GM21723 (cell line): ENCODE data around the gene RAPGEF4.
"Not testable (repeated sequence)": the region's sequence is repeated elsewhere in the genome, so short reads cannot be mapped to it uniquely, and the experiment has no call there.

Source experiments
- ATAC-seq: cut with Tn5 transposase; IDR thresholded peaks from one replicate; pipeline ENCODE4 v1.9.1; 2021; ENCODE audit warnings: mild to moderate bottlenecking, moderate library complexity; ENCODE audit not compliant: unreplicated experiment

RAPGEF4 gene

DNA sequence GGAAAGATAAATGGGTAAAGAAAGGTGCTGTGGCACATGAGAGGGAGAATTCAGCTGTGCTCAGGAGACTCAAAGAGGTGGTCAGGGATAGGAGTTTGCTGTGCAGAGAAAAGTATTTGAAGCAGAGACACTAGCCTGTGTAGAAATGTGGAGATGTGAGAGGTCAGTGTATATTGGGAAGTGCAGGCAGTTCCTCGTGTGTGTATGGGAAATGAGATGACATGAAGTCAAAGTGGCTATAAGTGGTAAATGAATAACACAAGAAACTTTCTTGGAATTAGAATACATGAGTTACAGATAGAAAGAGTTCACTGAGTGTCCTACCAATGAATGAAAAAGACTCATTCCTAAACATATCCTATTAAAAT, 351.6 kb downstream of the RAPGEF4 start:
- no peak for ATAC-seq

DNA sequence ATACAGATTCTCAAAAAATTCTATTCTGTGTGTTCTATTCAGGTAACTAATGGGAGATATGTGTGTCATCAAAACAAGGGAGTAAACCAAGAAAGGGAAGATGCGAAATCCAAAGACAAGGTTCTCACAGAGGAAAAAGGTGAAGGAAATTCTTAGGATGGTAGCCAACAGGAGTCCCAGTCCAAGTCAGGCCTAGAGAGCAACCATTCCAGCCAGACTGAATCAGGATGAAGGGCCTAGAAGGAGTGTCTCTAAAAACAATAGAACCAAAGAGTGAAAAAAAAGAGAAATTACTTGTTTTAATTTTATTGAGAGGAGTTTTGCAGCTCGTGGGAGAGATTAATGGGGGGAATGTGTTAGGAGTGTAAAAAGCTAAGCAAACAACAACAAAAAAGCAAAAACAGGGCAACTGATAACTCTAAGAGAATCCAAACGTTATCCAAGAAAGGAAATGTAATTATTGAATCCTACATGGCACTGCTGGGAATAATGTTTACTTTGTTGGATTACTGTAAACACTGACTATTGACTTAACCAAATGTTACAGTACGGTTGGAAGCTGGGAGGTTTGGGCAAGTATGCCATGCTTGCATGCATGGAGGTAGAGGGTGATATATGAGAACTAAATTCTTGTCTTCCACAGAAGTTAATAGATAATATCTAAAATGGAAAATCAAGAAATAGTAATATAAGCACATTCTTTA, 352.3 kb downstream of the RAPGEF4 start:
- ATAC-seq: no peak

DNA sequence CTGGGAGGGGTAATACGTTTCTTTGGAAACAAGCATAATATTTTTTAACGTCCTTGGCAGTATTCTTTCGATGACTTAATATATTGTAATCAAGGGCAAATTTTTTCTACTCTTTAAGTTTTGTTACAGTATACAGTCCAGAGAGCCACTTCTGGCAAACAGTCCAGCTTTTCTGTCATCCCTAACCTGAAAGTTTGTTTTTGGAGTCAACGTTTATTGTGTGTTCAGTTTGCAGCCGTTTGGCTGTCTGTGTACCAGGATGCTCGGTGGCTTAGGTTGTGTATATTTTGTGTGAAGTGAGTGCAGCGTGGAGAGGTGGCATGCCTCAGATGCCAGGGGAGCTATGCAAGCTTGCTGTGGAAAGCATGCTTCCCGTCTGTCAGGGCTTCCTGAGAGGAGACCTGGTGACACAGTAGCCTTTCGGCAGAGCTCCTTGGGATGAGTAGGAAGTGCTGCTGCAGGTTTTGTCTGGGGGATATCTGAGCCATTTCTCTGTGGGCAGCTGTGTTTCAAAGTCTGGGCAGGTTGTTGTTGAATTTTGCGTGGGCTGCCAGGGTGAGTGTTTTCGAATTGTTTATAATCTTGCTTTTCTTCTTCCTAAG, 354.7 kb downstream of the RAPGEF4 start:
- ATAC-seq: no peak

DNA sequence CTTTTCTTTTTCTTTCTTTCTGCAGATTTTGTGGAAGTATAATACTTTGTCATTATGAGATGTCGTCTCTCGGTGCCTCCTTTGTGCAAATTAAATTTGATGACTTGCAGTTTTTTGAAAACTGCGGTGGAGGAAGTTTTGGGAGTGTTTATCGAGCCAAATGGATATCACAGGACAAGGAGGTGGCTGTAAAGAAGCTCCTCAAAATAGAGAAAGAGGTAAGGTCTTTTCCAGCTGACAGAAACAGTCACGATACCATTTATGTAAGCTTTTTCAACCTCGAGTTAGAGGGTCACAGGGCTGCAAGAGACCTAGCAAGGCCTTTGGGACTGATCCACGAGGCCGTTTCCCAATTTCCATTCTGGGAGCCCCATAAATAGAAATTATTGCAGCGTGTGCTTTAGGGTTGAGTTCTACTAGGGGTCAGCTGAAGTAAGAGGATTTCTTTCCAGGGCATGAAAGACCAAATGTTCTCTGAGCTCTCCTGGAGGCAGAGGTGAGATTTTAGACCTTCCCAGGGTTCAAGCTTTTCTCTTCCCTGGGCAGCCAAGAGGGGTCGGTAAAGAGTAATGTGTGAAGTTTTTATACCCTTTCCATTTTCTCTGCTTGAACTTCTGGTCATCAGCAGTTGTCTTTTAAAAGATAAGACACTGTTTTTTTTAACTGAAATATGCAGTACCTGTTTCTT, 355.5 kb downstream of the RAPGEF4 start:
- no peak for ATAC-seq

DNA sequence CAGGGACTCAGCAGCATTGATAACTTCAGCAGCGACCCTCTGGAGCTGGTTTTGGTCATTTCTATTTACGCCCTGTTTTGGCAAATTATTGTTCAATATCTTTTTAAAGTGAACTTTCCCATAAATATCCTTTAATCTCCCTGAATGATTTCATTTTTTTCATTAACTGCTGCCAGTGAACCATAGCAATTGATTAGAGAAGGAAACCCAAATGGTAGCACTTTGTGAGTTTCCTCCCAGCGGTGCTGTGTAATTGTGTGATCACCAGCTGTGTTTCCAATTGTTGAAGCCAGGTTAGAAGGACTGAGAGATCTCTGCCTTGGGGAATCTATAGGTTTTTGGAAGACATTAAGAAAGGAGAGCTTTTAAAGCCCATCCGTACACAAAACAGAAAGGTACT, 356.3 kb downstream of the RAPGEF4 start:
- ATAC-seq: no peak

DNA sequence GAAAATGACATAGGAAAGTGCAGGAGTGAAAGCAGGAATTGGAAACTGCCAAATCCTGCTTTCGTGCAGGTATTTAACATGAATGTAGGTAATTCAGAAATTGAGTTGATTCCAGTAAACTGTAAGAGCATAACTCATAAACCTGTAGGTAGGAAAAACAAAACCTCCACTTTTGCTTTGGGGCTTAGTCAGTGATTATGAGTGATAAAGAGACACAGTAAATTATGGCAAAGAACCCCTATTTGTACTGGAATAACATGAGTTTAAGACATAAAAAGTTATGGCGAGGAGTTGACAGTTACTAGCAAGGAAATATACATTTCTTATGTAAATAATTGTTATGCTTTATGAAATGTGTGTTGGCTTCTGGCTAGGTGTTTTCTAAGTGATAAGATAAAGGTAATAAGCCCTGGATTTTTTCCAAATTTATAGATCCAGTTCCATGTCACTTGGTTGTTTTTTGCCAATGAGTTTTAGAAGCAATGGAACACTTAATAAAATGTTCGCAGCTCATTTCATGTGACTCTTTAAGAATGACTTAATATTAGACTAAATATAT, 357.3 kb downstream of the RAPGEF4 start:
- no peak for ATAC-seq

DNA sequence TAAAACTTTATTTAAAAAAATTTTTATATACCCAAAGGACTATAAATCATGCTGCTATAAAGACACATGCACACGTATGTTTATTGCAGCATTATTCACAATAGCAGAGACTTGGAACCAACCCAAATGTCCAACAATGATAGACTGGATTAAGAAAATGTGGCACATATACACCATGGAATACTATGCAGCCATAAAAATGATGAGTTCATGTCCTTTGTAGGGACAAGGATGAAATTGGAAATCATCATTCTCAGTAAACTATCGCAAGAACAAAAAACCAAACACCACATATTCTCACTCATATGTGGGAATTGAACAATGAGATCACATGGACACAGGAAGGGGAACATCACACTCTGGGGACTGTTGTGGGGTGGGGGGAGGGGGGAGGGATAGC, 358.0 kb downstream of the RAPGEF4 start:
- ATAC-seq: not testable (repeated sequence)

DNA sequence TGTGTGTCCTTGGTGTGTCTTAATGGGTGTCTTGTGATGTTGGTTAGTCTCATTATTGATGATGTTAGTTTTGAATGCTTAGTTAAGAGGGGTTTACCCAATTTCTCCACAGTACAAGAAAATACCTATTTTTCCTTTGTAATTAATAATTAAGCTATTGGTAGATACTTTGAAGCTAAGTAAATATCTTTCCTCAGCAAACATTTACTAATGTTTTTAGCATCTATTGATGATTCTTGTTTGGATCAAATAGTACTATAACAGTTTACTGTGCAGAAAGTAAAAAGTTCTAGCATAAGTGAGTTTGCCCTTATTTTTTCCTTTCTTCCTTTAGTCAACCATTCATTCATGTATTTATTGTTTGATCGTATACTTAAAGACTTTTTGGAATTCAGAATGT, 359.1 kb downstream of the RAPGEF4 start:
- ATAC-seq: no peak

DNA sequence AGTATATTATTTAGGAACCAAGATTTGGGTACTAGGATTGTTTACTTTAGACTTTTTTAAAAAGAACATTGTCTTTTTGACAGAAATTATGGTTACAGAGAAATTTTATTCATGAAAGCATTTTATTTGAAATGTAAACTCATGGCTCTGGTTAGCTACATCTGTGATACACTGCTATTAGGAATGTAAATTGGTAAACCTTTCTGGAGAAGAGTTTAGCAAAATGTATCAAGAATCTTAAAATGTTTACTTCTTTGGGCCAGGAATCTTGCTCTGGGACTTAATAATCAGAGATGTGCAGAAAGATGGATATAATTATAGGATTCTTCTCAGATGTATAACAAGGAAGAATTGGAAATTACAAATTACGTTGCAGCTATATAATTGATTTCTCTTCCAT, 359.7 kb downstream of the RAPGEF4 start:
- no peak for ATAC-seq

DNA sequence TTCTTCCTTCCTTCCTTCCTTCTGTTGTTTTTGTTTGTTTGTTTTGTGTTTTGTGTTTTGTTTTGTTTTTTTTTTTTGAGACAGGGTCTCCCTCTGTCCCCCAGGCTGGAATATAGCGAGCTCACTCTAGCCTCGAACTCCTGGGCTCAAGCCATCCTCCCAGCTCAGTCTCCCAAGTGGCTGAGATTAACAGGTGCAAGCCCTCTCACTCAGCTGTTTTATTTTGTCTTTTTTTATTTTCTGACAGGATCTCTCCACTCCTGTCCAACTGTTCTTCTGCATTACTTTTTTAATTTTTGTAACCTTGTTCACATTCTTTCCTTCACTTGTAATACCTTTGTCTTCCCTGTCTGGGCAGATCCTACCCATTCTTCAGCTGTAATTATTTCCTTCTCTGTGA, 363.6 kb downstream of the RAPGEF4 start:
- no peak for ATAC-seq

DNA sequence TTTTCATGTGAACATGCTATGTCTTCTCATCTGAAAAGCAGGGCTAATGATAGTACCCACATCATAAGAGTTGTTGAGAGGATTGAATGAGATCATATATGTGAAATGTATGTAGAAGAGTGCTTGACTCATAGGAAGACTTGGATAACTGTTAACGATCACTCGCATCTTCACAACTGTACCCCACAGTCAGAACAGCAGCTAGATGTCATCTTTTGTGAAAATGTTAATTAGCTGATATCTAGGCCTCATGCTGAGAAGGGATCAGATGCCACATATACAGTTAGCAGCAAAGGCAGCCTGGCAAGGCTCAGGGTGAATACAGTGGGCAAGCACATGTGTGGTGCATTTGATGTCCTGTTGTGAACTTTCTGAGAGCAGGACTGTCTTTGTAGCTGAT, 364.2 kb downstream of the RAPGEF4 start:
- ATAC-seq: no peak

DNA sequence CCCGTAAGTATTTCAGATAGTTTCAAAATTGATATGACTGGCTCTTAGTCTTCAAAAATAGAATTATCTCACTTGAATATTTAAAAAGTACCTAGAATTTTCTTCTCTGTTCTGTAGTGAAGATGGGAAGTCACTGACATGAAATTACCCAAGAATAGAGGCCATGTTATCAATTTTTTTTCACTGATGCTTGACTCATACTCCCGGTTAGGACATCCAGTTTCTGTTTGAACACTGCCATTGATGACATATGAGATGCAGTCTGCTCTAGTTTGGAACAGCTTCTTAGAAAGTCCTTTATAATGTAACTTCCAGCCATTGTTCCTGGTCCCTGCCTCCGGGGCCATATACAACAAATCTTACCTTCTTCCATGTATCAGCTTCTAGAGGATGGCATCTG, 366.0 kb downstream of the RAPGEF4 start:
- ATAC-seq: no peak
